NCI-H187 (cell line): ENCODE data around the gene WNT5B.

Experiments used
- DNase-seq, 2 experiments: peaks; one replicate each; lab custom pipeline; 2025; lab: John Stamatoyannopoulos, UW

Gene WNT5B

GRCh38 chr12:1651946-1652345, 22.9 kb downstream of the WNT5B start:
- no peak for DNase-seq

- DNase-seq = peak in 1 of 2 experiments; percentile 21
These were observed 26.3 kb downstream of the WNT5B start for GRCh38 chr12:1655225-1655788.

GRCh38 chr12:1656902-1657301, 27.9 kb downstream of the WNT5B start:
- DNase-seq = no peak

- DNase-seq = no peak
These were observed 28.7 kb downstream of the WNT5B start for GRCh38 chr12:1657688-1658087.

GRCh38 chr12:1660304-1661187, 31.5 kb downstream of the WNT5B start:
- DNase-seq = no peak

GRCh38 chr12:1661553-1662335, 32.7 kb downstream of the WNT5B start:
- peak; percentile 24 to 43 for DNase-seq

GRCh38 chr12:1662761-1663439, 33.9 kb downstream of the WNT5B start:
- DNase-seq = no peak

GRCh38 chr12:1663440-1664132, 34.6 kb downstream of the WNT5B start:
- DNase-seq = no peak

- DNase-seq = no peak
These were observed 36.3 kb downstream of the WNT5B start for GRCh38 chr12:1665366-1665765.

GRCh38 chr12:1666215-1666614, 37.2 kb downstream of the WNT5B start:
- DNase-seq = no peak

GRCh38 chr12:1666685-1667162, 37.7 kb downstream of the WNT5B start:
- DNase-seq = no peak

- DNase-seq = no peak
These were observed 40.0 kb downstream of the WNT5B start for GRCh38 chr12:1668833-1669543.

- no peak for DNase-seq
These were observed 41.6 kb downstream of the WNT5B start for GRCh38 chr12:1670358-1671268.

GRCh38 chr12:1676043-1676442, 47.0 kb downstream of the WNT5B start:
- DNase-seq = no peak

GRCh38 chr12:1680804-1681492, 51.9 kb downstream of the WNT5B start:
- DNase-seq = no peak

GRCh38 chr12:1681493-1681807, 52.4 kb downstream of the WNT5B start:
- no peak for DNase-seq

- DNase-seq = no peak
These were observed 59.2 kb downstream of the WNT5B start for GRCh38 chr12:1688086-1688710.

- DNase-seq = peak; percentile 91
These were observed 61.6 kb downstream of the WNT5B start, which contains the start of gene ADIPOR2 for GRCh38 chr12:1690578-1691122. ADIPOR2 (plus strand) TSS chr12:1691070; CDS start chr12:1754344, 63,274 bp downstream.
